GM12878 (cell line): ENCODE results near the gene PLGRKT. TPM values are rescaled to one million over a fixed set of nuclear protein-coding genes. Genes with fewer than 3 reads are reported as not detected.

Source experiments
- CEBPZ ChIP-seq: fragments of 150-350 bp; IDR thresholded peaks from 2 replicates; pipeline ENCODE4 v1.6.1; 2016; ENCODE audit warnings: low read depth, low read length
- CHD2 ChIP-seq: IDR thresholded peaks from 2 replicates; pipeline ENCODE4 v1.6.1; 2011; ENCODE audit warnings: low read depth, low read length, improper control_type of control experiment, borderline replicate concordance
- CHD4 ChIP-seq: fragments of 200-600 bp; sonication (generic); IDR thresholded peaks from 2 replicates; pipeline ENCODE4 v1.6.1; 2016; ENCODE audit warnings: mild to moderate bottlenecking
- CREM ChIP-seq: IDR thresholded peaks from 2 replicates; pipeline ENCODE4 v1.6.1; 2014; ENCODE audit warnings: antibody characterized with exemption, low read depth
- ESRRA ChIP-seq: IDR thresholded peaks from 2 replicates; pipeline ENCODE4 v1.6.1; 2012; ENCODE audit warnings: mild to moderate bottlenecking, low read length, improper control_type of control experiment
- HDAC2 ChIP-seq: fragments of 200-600 bp; sonication (generic); IDR thresholded peaks from 2 replicates; pipeline ENCODE4 v1.6.1; 2017
- IKZF1 ChIP-seq: fragments of 450-650 bp; conservative IDR thresholded peaks from 2 replicates; pipeline ENCODE4 v1.6.1; 2017; ENCODE audit warnings: antibody characterized with exemption, mild to moderate bottlenecking
- IRF5 ChIP-seq: fragments of 450-650 bp; IDR thresholded peaks from 2 replicates; pipeline ENCODE4 v1.6.1; 2017; ENCODE audit warnings: borderline replicate concordance
- KLF5 ChIP-seq: fragments of 450-650 bp; IDR thresholded peaks from 2 replicates; pipeline ENCODE4 v1.6.1; 2014; ENCODE audit warnings: mild to moderate bottlenecking; ENCODE audit not compliant: partially characterized antibody
- LARP7 ChIP-seq: fragments of 450-650 bp; IDR thresholded peaks from 2 replicates; pipeline ENCODE4 v1.6.1; 2017; ENCODE audit warnings: mild to moderate bottlenecking
- NBN ChIP-seq: fragments of 450-650 bp; IDR thresholded peaks from 2 replicates; pipeline ENCODE4 v1.6.1; 2016
- POLR2A ChIP-seq: IDR thresholded peaks from 2 replicates; pipeline ENCODE4 v1.6.1; 2011; ENCODE audit warnings: low read depth, mild to moderate bottlenecking, low read length
- WRNIP1 ChIP-seq: IDR thresholded peaks from 2 replicates; pipeline ENCODE4 v1.6.1; 2011; ENCODE audit warnings: low read depth, low read length, improper control_type of control experiment, borderline replicate concordance
- ZZZ3 ChIP-seq: IDR thresholded peaks from 2 replicates; pipeline ENCODE4 v1.6.1; 2011; ENCODE audit warnings: low read depth; ENCODE audit not compliant: control insufficient read depth, insufficient read length
- polyA plus RNA-seq, 11 experiments: library from polyadenylated mRNA; depleted of rRNA in 4 of 11; unstranded in 6 of 11; stranded (reverse) in 5 of 11; fragments of >200 nt; fragmentation: Nextera tagmentation in 4 of 11; fragmentation: Illumina TruSeq in 1 of 11; extraction: Ambion mirVana in 4 of 11; extraction: Trizol in 1 of 11; gene quantifications; 1 replicate in 1 of 11; 2 replicates in 10 of 11; pipeline versions ENCODE4 v1.2.1 to v1.2.3, GENCODE V29; 2011 to 2016; ENCODE audit warnings: inconsistent platforms in 2 of 11, missing spikeins in 2 of 11, low read depth in 1 of 11
- total RNA-seq, 4 experiments: library from RNA; depleted of rRNA in 3 of 4; stranded (reverse); fragments of >200 nt in 3 of 4; fragmentation: Illumina TruSeq in 1 of 4; extraction: Trizol in 1 of 4; gene quantifications; 2 replicates each; pipeline versions ENCODE4 v1.2.1 to v1.2.3, GENCODE V29; 2013 to 2021
- TF ChIP-seq, protein P1 (sequence below): IDR thresholded peaks from 2 replicates; pipeline ENCODE4 v1.6.1; 2012; ENCODE audit warnings: low read depth, low read length, improper control_type of control experiment

Gene PLGRKT
- total and polyA plus RNA-seq, 10 of the 15 experiments (the other 5 are each of a cell fraction or from before 2014, with no cell fraction given) = 25.2 to 72.3 (median 38.4) TPM

DNA sequence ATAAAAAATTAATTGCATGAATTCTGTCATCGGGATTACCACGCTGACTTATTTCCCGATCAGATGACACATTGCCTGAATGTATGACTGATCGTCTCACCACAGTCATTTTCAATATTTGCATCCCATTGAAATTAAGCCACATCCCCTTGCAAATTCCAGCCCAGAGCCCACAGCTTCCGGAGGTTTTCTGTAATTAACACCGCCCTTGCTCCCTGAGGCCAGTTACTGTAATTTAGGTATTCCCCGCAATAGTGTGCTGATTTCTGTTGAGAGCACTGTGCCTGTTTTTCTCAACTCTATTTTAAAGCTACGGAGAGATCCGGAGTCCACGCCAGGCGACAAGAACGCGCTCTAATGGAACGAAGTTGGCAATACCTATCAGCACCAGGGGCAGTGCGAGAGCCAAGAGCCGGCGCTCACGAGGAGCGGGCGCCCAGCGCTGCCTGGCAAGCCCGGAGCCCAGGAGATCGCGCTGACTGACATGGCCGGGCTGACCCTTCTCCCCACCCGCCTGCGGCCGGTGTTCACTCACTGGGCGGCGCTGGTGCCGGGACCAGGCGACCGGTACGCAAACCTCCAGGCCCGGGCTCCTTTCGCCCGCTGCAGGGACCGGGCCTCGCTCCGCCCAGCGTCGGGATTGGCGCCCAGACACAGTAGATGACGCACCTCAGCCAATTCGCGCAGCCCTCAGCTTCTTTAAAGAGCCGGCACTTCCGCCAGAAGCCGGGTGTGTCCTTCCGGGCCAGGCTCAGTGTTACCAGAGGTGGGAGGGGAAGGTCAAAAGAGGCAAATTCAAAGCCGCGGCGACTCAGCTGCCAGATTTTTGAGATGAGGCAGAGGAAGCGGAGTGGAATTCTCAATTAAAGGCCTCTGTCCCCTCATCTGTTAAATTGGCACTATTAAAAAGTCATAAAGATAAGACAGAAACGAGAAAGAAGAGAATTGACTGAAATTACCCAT lies at the start of gene PLGRKT (continued):
- TF ChIP-seq, protein P1, sequence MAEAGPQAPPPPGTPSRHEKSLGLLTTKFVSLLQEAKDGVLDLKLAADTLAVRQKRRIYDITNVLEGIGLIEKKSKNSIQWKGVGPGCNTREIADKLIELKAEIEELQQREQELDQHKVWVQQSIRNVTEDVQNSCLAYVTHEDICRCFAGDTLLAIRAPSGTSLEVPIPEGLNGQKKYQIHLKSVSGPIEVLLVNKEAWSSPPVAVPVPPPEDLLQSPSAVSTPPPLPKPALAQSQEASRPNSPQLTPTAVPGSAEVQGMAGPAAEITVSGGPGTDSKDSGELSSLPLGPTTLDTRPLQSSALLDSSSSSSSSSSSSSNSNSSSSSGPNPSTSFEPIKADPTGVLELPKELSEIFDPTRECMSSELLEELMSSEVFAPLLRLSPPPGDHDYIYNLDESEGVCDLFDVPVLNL = peak; percentile 87
- TF ChIP-seq NBN = peak; percentile 50; the same call in 1 of the 2 replicates
- TF ChIP-seq KLF5 = no peak
- peak; percentile 95 for TF ChIP-seq POLR2A
- peak; percentile 94 for TF ChIP-seq ESRRA
- TF ChIP-seq WRNIP1 = 0 out of 2 replicates have a peak, but pooled peaks have one; percentile 27
- no peak for TF ChIP-seq CHD4
- TF ChIP-seq CREM = peak; percentile 74; the same call in 1 of the 2 replicates
- no peak for TF ChIP-seq IRF5
- no peak for TF ChIP-seq ZZZ3
- TF ChIP-seq IKZF1 = peak; percentile 84
- 0 out of 2 replicates have a peak, but pooled peaks have one; percentile 8 for TF ChIP-seq CEBPZ
- TF ChIP-seq LARP7 = peak; percentile 85
- TF ChIP-seq HDAC2 = no peak
- TF ChIP-seq CHD2 = peak; percentile 69
